MCF 10A (cell line): ENCODE data around the gene TOP2A. TPM values are rescaled to one million over a fixed set of nuclear protein-coding genes. Genes with fewer than 3 reads are reported as not detected.

Experiments
- BruUV-seq: library from RNA; stranded (reverse); fragments of 400-500 nt; replicated peaks from 2 replicates; lab custom pipeline; 2021; lab: Mats Ljungman, UMichigan
- CTCF ChIA-PET: fragments of 300-600 bp; sonication (Branson Sonifier 250); formaldehyde crosslinking; extraction: SDS; loops from one replicate; lab custom pipeline; 2021; ENCODE audit warnings: antibody characterized with exemption, inconsistent platforms; lab: Yijun Ruan, JAX
- POLR2A ChIA-PET: fragments of 300-600, 350-650 bp; sonication (Branson Sonifier 250); formaldehyde crosslinking; extraction: SDS; loops from one replicate; lab custom pipeline; 2020; ENCODE audit warnings: antibody characterized with exemption, inconsistent platforms; lab: Yijun Ruan, JAX
- DNase-seq: peaks from one replicate; pipeline ENCODE4 v3.0.0-alpha.2; 2018; ENCODE audit not compliant: unreplicated experiment
- H3K27ac Mint-ChIP-seq: one replicate; pipeline ENCODE4 v1.8.0; 2022; ENCODE audit warnings: mild to moderate bottlenecking, low read depth, mixed read lengths; ENCODE audit not compliant: unreplicated experiment
- H3K27me3 Mint-ChIP-seq: one replicate; pipeline ENCODE4 v1.8.0; 2022; ENCODE audit warnings: mixed read lengths; ENCODE audit not compliant: insufficient read depth, unreplicated experiment
- H3K36me3 Mint-ChIP-seq: one replicate; pipeline ENCODE4 v1.8.0; 2022; ENCODE audit warnings: mild to moderate bottlenecking, moderate library complexity, mixed read lengths; ENCODE audit not compliant: insufficient read depth, unreplicated experiment
- H3K4me1 Mint-ChIP-seq: one replicate; pipeline ENCODE4 v1.8.0; 2022; ENCODE audit warnings: mixed read lengths; ENCODE audit not compliant: insufficient read depth, unreplicated experiment
- H3K4me3 Mint-ChIP-seq: one replicate; pipeline ENCODE4 v1.8.0; 2022; ENCODE audit warnings: mild to moderate bottlenecking, moderate library complexity, mixed read lengths; ENCODE audit not compliant: unreplicated experiment
- H3K9me3 Mint-ChIP-seq: one replicate; pipeline ENCODE4 v1.8.0; 2022; ENCODE audit warnings: mixed read lengths; ENCODE audit not compliant: unreplicated experiment
- CTCF ChIP-seq: fragments of 200-600 bp; IDR thresholded peaks from one replicate; pipeline ENCODE4 v1.8.0; 2022; ENCODE audit warnings: antibody characterized with exemption, mild to moderate bottlenecking; ENCODE audit not compliant: unreplicated experiment
- intact Hi-C: fragments of 100-400 bp; cut with micrococcal nuclease; formaldehyde crosslinking; loops from 2 replicates; pipeline ENCODE4 v1.14.1; 2022
- total RNA-seq: library from RNA; stranded (reverse); gene quantifications from 2 replicates; pipeline ENCODE4 v1.2.3, GENCODE V29; 2022

TOP2A gene
- total RNA-seq, 1 experiment from 2014 or later = 151 TPM

GRCh38 chr17:40456396-40456951 lies 38.8 kb upstream of the TOP2A start:
- Mint-ChIP-seq H3K27ac (no peak overlapping the region), H3K27me3 (peaks cover 11% of the 10 kb centered on the region), H3K36me3 (peaks cover 9% of the 10 kb centered on the region), H3K9me3 (no peaks in the 10 kb centered on the region), H3K4me1 (peaks cover 27% of the 10 kb centered on the region), H3K4me3 (no peak overlapping the region)
- no TSS peak for BruUV-seq
- intact Hi-C loops = no loop called here
- POLR2A ChIA-PET = interaction anchor here (0.6 to 7.5 kb wide), 2 partner anchors 14 to 76 kb away, joined by 3 to 79 read pairs; no protein-coding TSS in a partner anchor
- no peak for TF ChIP-seq CTCF
- DNase-seq = no peak
- CTCF ChIA-PET = interaction anchor here (0.6 to 2.5 kb wide), 8 partner anchors 9 to 139 kb away, joined by 3 to 12 read pairs (median 5); no protein-coding TSS in a partner anchor

- BruUV-seq = no TSS peak
- peaks cover 33% of the 10 kb centered on the region for H3K4me1 Mint-ChIP-seq
- H3K36me3 Mint-ChIP-seq = peaks cover 4% of the 10 kb centered on the region
- CTCF ChIA-PET = interaction anchor here (0.6 to 2.0 kb wide), 6 partner anchors 11 to 97 kb away, joined by 3 to 12 read pairs (median 4); no protein-coding TSS in a partner anchor
- intact Hi-C loops = no loop called here
- H3K27me3 Mint-ChIP-seq = peaks cover 11% of the 10 kb centered on the region
- DNase-seq = no peak
- no peaks in the 10 kb centered on the region for H3K9me3 Mint-ChIP-seq
- POLR2A ChIA-PET = interaction anchor here (0.6 to 7.5 kb wide), 5 partner anchors 11 to 92 kb away, joined by 4 to 79 read pairs (median 6); partner anchors contain the start of gene IGFBP4
- no peak for TF ChIP-seq CTCF
- H3K4me3 Mint-ChIP-seq = no peak overlapping the region
- H3K27ac Mint-ChIP-seq = no peak overlapping the region
Observed at GRCh38 chr17:40454613-40454995, 36.9 kb upstream of the TOP2A start.

- H3K4me3 Mint-ChIP-seq = no peak overlapping the region
- no peak for TF ChIP-seq CTCF
- ChIA-PET CTCF (interaction anchor here (1.0 to 2.0 kb wide), 4 partner anchors 10 to 81 kb away, joined by 3 to 12 read pairs (median 6); no protein-coding TSS in a partner anchor), POLR2A (interaction anchor here (0.6 to 7.5 kb wide), 2 partner anchors 17 to 77 kb away, joined by 3 to 79 read pairs; no protein-coding TSS in a partner anchor)
- H3K27me3 Mint-ChIP-seq = peaks cover 11% of the 10 kb centered on the region
- no peaks in the 10 kb centered on the region for H3K9me3 Mint-ChIP-seq
- H3K27ac Mint-ChIP-seq = peak overlapping the region; percentile 42
- BruUV-seq = no TSS peak
- H3K36me3 Mint-ChIP-seq = peaks cover 4% of the 10 kb centered on the region
- peaks cover 32% of the 10 kb centered on the region for H3K4me1 Mint-ChIP-seq
- intact Hi-C loops = no loop called here
- DNase-seq = no peak
Observed at GRCh38 chr17:40453881-40454612, 36.4 kb upstream of the TOP2A start.

- TF ChIP-seq CTCF = no peak
- peak overlapping the region; percentile 42 for H3K27ac Mint-ChIP-seq
- CTCF ChIA-PET = interaction anchor here (0.6 to 0.7 kb wide), 2 partner anchors 11 to 767 kb away, joined by 3 to 5 read pairs; no protein-coding TSS in a partner anchor
- peak; percentile 52 for DNase-seq
- H3K4me1 Mint-ChIP-seq = peaks cover 30% of the 10 kb centered on the region
- intact Hi-C loops = no loop called here
- peaks cover 20% of the 10 kb centered on the region for H3K27me3 Mint-ChIP-seq
- POLR2A ChIA-PET = interaction anchor here (0.6 kb wide), 1 partner anchor 403 kb away, joined by 3 read pairs; no protein-coding TSS in a partner anchor
- H3K4me3 Mint-ChIP-seq = no peak overlapping the region
- peaks cover 4% of the 10 kb centered on the region for H3K36me3 Mint-ChIP-seq
- H3K9me3 Mint-ChIP-seq = no peaks in the 10 kb centered on the region
- no TSS peak for BruUV-seq
Observed at GRCh38 chr17:40452921-40453378, 35.3 kb upstream of the TOP2A start.
